ENCODE results near the gene RNF186. TPM values are rescaled to one million over a fixed set of nuclear protein-coding genes. Genes with fewer than 3 reads are reported as not detected.

The RNF186 gene
- total RNA-seq, 1 experiment from 2014 or later = not detected

DNA sequence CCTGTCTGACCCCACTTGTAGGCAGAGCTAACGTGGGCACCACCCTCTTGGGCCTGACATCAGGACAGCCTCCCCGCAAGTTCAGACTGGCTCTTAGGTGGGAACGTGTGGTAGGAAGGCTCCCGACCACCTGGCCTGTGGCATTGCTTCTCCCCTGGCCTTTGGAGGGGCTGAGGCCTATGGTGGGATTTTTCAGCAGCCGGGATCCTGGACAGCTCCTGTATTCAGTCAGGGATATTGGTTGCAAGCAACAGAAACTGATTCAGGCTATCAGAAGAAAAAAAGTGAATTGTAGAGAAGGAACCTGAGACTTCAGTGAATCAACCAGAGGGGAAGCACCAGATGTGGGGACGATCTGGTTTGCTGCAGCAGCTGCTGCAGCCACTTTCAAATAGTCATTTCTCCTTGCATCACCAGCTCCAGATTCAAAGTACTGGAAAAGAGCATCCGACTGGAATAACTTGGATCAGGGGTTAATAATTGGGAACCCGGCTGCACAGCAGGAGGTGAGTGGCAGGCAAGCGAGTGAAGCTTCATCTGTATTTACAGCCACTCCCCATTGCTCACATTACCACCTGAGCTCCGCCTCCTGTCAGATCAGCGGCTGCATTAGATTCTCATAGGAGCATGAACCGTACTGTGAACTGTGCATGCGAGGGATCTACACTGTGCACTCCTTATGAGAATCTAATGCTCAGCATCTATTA lies 5.9 kb downstream of the RNF186 start:
- Mint-ChIP-seq H3K27me3 (ENCODE audit: insufficient read depth, unreplicated experiment) (peaks cover 11% of the 10 kb centered on the region), H3K4me1 (ENCODE audit: insufficient read depth, unreplicated experiment) (no peaks in the 10 kb centered on the region), H3K9me3 (ENCODE audit: unreplicated experiment) (no peaks in the 10 kb centered on the region), H3K36me3 (ENCODE audit: insufficient read depth, unreplicated experiment) (no peaks in the 10 kb centered on the region), H3K4me3 (ENCODE audit: unreplicated experiment) (no peak overlapping the region), H3K27ac (ENCODE audit: low read depth, unreplicated experiment) (no peak overlapping the region)
- ChIA-PET POLR2A (no interaction called here), CTCF (interaction anchor here (0.6 kb wide), 1 partner anchor 1851 kb away, joined by 3 read pairs; no protein-coding TSS in a partner anchor)
- TF ChIP-seq, protein P1, sequence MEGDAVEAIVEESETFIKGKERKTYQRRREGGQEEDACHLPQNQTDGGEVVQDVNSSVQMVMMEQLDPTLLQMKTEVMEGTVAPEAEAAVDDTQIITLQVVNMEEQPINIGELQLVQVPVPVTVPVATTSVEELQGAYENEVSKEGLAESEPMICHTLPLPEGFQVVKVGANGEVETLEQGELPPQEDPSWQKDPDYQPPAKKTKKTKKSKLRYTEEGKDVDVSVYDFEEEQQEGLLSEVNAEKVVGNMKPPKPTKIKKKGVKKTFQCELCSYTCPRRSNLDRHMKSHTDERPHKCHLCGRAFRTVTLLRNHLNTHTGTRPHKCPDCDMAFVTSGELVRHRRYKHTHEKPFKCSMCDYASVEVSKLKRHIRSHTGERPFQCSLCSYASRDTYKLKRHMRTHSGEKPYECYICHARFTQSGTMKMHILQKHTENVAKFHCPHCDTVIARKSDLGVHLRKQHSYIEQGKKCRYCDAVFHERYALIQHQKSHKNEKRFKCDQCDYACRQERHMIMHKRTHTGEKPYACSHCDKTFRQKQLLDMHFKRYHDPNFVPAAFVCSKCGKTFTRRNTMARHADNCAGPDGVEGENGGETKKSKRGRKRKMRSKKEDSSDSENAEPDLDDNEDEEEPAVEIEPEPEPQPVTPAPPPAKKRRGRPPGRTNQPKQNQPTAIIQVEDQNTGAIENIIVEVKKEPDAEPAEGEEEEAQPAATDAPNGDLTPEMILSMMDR (IDR thresholded peaks at IDR 0.05; ENCODE audit: unreplicated experiment) = no peak
- intact Hi-C loops (cut with micrococcal nuclease) = no loop called here
- no TSS peak for BruUV-seq (replicated peaks)
- DNase-seq (ENCODE audit: unreplicated experiment) = no peak

DNA sequence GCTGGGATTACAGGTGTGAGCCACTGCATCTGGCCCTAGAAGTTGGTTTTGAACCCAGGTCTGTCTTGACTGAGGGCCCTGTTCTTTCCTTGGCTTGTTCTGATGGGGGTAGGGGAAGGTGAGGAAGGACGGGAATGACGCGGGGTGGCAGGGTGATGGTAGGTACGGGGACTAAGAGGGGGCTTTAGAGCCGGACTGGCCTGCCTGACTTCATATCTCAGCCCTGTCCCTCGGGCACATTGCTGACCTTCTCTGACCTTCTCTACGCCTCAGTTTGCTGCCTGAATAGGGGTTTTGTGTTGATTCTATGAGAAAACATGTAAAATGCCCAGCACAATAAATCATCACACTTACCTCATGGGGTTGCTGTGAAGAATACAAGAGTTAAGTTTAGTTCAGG lies 6.7 kb downstream of the RNF186 start:
- intact Hi-C loops (cut with micrococcal nuclease) = no loop called here
- ChIA-PET CTCF (no interaction called here), POLR2A (no interaction called here)

GRCh38 chr1:19804831-19805251 lies 10.2 kb downstream of the RNF186 start:
- no peak overlapping the region for H3K4me3 Mint-ChIP-seq (ENCODE audit: unreplicated experiment)
- H3K36me3 Mint-ChIP-seq (ENCODE audit: insufficient read depth, unreplicated experiment) = no peaks in the 10 kb centered on the region
- intact Hi-C loops (cut with micrococcal nuclease) = no loop called here
- no peak for DNase-seq (ENCODE audit: unreplicated experiment)
- H3K9me3 Mint-ChIP-seq (ENCODE audit: unreplicated experiment) = no peaks in the 10 kb centered on the region
- H3K27me3 Mint-ChIP-seq (ENCODE audit: insufficient read depth, unreplicated experiment) = no peaks in the 10 kb centered on the region
- ChIA-PET CTCF (interaction anchor here (0.6 kb wide), 1 partner anchor 65 kb away, joined by 6 read pairs; no protein-coding TSS in a partner anchor), POLR2A (no interaction called here)
- no TSS peak for BruUV-seq (replicated peaks)
- TF ChIP-seq, protein P1 (IDR thresholded peaks at IDR 0.05; ENCODE audit: unreplicated experiment) = no peak
- H3K4me1 Mint-ChIP-seq (ENCODE audit: insufficient read depth, unreplicated experiment) = peaks cover 12% of the 10 kb centered on the region
- no peak overlapping the region for H3K27ac Mint-ChIP-seq (ENCODE audit: low read depth, unreplicated experiment)

More for the DNA sequence above, 6.7 kb downstream of the RNF186 start:
- Mint-ChIP-seq H3K27ac (ENCODE audit: low read depth, unreplicated experiment) (no peak overlapping the region), H3K4me3 (ENCODE audit: unreplicated experiment) (no peak overlapping the region), H3K9me3 (ENCODE audit: unreplicated experiment) (no peaks in the 10 kb centered on the region), H3K36me3 (ENCODE audit: insufficient read depth, unreplicated experiment) (no peaks in the 10 kb centered on the region), H3K27me3 (ENCODE audit: insufficient read depth, unreplicated experiment) (peaks cover 11% of the 10 kb centered on the region), H3K4me1 (ENCODE audit: insufficient read depth, unreplicated experiment) (no peaks in the 10 kb centered on the region)
- TF ChIP-seq, protein P1 (IDR thresholded peaks at IDR 0.05; ENCODE audit: unreplicated experiment) = no peak
- BruUV-seq (replicated peaks) = no TSS peak
- no peak for DNase-seq (ENCODE audit: unreplicated experiment)

DNA sequence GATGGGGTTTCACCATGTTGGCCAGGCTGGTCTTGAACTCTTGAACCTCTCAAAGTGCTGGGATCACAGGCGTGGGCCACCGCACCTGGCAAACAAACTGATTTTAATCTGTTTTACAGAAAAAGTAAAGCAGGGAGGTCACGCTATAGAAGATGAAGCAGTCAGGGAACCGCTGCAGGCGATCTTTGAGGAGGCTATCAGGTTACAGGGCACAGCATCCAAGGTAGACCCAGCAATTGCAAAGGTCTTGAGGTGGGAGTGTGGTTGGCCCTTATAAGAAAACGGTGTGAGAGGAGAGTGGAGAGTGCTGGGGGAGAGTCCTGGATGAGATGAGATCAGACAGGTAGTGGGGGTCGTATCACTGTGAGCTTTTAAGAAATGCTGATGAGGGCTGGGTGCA lies 12.8 kb downstream of the RNF186 start:
- BruUV-seq (replicated peaks) = no TSS peak

More for the DNA sequence above, 12.8 kb downstream of the RNF186 start:
- ChIA-PET POLR2A (no interaction called here), CTCF (interaction anchor here (0.7 kb wide), 1 partner anchor 333 kb away, joined by 3 read pairs; no protein-coding TSS in a partner anchor)
- intact Hi-C loops (cut with micrococcal nuclease) = no loop called here
- H3K9me3 Mint-ChIP-seq (ENCODE audit: unreplicated experiment) = no peaks in the 10 kb centered on the region
- H3K36me3 Mint-ChIP-seq (ENCODE audit: insufficient read depth, unreplicated experiment) = peaks cover 2% of the 10 kb centered on the region
- DNase-seq (ENCODE audit: unreplicated experiment) = no peak
- H3K27me3 Mint-ChIP-seq (ENCODE audit: insufficient read depth, unreplicated experiment) = no peaks in the 10 kb centered on the region
- H3K4me3 Mint-ChIP-seq (ENCODE audit: unreplicated experiment) = no peak overlapping the region
- no peak overlapping the region for H3K27ac Mint-ChIP-seq (ENCODE audit: low read depth, unreplicated experiment)
- TF ChIP-seq, protein P1 (IDR thresholded peaks at IDR 0.05; ENCODE audit: unreplicated experiment) = no peak
- H3K4me1 Mint-ChIP-seq (ENCODE audit: insufficient read depth, unreplicated experiment) = peaks cover 21% of the 10 kb centered on the region
